DMS153 (cell line): ENCODE results near the gene CNR2.
A peak's percentile ranks its signal among the peaks of the same experiment; 100 is the strongest.
"Not testable (repeated sequence)": the region's sequence is repeated elsewhere in the genome, so short reads cannot be mapped to it uniquely, and the experiment has no call there.

ENCODE experiments used
- DNase-seq: peaks from one replicate; lab custom pipeline; 2025; lab: John Stamatoyannopoulos, UW

Gene CNR2

DNA sequence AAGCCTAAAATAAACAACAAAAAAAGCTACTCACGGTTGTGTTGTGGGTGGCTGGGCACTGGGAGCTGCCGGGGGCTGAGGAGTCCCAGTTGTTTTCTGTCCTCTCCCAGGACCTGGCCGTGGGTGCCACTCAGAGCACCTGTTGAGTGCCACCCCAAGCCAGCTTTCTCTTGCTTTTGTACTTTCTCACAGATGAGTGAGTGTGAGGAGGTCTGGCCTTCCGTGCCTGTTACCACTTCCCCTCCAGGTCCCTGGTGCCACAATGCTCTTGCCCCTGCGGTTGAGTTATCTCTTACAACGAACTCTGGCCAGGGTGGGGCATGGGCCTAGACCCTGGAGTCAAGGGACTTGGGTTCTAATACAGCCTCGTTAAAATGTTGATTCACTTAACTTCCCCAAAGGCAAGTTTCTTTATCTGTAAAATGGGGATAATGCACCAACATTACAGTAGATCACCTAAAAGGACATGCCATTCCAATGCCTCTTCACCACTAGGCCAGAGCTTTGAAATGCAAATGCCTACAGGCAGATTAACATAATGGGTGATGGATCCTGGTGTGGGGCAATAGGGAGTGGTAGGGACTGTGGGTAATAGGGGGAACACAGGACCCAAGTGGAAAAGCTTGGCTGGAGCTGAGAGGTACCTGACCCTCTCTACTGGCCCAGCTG, at the start of gene CNR2:
Gene CNR2 (minus strand): TSS at position 151 of the 669 bp plus-strand sequence. CDS start 37,745 bp downstream, outside the sequence.
- DNase-seq, result no peak

DNA sequence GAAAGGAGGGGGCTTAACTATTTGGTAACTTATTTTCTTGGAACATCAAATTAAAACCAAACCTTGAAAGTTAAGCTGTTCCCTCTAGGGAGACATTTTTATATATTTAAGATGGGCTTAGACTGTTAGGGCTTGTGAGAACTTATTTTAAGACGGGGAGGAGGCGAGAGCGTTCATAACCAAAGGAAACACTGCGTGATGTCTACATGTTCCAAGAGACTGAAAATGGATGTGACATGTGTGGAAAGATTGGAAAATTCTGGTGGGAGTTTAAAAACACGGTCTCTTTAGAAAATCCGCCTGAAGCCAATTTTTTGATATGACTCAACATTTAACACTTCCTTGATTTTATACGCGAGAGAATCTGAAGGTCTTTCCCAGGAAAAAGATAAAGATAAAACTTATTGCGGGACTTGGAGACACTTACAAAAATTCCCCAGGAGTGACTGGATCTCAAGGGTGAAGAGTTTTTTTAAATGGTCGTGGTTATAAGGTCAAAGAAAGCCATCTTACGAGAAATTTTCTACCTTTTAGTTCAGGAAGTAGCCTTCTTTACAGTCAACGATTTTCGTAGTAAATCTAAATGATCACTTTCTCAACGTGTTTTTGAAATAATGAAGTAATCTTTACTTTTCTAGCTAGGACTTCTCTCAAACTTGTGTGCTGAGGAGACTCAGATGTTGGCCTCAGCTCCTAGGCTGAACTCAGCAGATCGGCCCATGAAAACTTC, 47.3 kb upstream of the CNR2 start:
- no peak for DNase-seq

DNA sequence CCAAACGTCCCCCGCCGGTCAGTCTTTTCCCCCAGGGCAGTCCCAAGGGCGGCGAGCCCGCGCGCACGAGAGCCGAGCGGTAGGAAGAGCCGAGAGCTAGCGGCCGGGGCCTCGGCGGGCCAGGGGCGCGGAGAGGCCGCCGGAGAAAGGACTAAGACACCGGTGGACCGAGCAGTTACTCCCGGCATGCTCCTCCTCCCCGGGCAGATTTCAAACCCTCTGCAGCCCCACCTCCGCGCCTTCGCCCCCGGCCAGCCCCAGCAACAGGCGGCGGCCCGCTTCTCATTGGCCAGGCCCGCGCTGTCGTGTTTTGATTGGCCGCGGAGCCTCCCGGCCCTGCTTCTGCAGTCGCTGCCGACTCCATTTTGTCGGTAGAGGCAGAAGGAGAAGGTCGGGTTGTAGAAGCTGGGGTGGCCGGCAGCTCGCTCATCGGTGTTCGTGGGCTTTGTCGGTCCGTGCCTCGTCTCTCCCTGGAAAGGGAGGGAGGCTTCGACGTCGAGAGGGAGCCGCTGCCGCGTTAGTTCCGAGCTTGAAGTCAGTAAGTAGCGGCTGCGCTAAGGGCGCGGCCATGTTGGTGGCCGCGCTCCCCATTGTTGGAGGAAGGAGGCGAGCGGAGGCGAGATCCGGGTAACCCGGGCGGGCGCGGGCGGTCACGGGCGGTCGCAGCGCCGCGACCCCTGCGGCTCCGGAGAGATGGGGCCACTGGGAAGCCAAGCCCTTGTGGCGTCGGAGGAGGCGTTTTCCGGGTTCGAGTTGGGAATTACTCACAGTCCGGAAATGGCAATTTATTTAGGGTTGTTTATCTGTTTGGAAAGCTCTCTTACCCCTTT, 46.5 kb upstream of the CNR2 start, which contains the start of gene PNRC2:
Gene PNRC2 (plus strand): TSS at position 368 of the 830 bp plus-strand sequence. CDS start 1,630 bp downstream, outside the sequence.
- peak; percentile 93 for DNase-seq

DNA sequence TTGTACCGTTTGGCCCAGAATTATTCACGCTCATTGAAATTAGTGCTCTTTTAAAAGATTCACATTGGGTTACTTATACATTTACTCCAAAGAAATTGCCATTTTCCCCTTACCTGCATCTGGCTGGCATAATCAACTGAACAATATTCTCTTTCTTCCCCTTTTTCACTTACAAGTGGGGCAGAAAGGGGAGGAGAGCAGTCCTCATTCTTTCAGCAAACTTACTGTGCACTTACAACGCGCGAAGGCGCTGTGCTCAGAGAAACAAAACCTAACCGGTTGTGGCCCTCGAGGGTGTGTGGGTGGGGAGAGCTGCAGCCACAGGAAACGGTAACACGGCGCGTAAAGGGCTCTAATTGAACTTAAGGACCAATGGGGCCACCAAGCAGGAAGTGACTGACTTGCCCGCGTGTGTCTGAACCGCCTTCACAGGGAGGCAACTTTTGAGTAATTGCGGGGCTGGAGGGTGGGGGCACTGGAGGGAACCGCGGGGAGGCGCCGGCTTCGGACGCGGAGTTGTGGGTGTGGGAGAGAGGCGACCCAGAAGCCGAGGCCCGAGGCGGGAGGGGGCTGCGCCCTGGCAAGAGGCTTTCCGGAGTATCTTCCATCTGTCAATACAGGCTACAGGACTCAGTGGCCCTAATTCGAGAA, 45.8 kb upstream of the CNR2 start:
- peak; percentile 84 for DNase-seq

DNA sequence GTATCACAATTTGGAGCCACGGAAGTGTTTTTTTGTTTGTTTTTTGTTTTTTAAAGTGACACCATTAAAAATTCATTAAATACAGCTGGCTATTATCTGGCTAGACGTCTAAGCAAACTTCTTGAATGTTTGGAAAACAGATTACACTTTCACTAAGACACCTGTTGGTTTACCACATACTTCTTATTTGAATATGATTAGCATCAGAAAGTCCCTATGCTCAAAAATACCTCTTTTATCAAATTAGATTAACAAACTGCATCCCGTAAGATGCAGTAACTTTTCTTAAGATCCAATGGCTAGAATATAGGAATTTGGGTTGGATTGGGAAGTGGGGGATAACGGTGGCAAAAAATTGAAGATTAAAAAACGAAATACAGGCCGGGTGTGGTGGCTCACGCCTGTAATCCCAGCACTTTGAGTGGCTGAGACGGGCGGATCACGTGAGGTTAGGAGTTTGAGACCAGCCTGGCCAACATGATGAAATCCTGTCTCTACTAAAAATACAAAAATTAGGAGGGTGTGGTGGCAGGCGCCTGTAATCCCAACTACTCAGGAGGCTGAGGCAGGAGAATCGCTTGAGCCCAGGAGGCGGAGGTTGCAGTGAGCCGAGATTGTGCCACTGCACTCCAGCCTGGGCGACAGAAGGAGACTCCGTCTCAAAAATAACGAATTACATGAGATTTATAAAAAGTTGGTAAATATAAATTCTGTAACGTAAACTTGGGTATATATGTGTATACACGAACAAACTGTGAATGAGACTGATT, 45.1 kb upstream of the CNR2 start:
- DNase-seq, result not testable (repeated sequence)

DNA sequence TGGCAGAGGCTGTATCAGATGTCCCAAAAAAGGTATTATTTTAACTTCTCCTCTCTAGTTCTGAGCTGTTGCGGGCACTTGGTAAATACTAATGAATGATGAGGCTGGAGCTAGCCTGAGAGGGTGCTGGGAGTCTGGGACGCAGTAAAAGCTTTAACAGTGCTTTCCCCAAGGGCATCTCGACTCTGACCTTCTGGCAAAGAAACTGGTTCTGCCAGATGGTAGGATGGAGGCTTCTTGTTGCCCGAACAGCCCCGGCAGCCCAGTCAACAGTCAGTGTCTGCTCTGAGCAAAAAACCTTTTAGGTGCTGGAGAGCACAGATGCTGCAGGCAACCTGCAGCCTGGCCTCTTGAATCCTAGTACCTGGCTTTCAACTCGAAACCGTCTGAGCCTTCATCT, 43.9 kb upstream of the CNR2 start:
- DNase-seq, result peak; percentile 64

DNA sequence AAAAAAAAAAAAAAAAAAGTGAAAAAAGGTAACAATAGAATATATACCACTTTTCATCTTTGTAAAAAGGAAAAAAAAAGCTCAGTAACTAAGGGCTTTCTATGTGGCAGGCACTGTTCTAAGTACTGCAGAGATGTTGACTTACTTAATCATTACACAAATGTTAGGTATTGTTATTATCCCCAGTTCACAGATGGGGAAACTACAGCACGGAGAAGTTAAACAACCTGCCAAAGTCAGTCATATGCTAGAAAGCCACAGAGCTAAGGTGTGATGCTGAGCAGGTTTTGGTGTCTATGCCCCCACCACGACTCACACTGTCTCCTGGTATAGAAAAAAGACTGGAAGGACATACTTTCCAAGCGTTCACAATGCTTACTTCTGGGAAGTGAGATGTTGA, 39.9 kb upstream of the CNR2 start:
- DNase-seq, result no peak

DNA sequence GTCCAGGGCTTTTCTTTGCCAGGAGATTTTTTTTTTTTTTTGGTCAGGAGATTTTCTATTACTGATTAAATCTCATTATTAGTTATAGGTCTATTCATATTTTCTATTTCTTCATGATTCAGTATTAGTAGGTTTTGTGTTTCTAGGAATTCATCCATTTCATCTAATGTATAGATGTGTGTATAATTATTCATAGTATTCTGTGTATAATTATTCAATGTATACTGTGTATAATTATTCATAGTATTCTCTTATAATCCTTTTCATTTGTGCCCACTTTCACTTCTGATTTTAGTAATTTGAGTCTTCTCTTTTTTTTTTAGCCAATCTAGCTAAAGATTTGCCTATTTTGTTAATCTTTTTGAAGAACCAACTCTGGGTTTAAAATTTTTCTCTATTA, 34.2 kb upstream of the CNR2 start:
- DNase-seq, result no peak

DNA sequence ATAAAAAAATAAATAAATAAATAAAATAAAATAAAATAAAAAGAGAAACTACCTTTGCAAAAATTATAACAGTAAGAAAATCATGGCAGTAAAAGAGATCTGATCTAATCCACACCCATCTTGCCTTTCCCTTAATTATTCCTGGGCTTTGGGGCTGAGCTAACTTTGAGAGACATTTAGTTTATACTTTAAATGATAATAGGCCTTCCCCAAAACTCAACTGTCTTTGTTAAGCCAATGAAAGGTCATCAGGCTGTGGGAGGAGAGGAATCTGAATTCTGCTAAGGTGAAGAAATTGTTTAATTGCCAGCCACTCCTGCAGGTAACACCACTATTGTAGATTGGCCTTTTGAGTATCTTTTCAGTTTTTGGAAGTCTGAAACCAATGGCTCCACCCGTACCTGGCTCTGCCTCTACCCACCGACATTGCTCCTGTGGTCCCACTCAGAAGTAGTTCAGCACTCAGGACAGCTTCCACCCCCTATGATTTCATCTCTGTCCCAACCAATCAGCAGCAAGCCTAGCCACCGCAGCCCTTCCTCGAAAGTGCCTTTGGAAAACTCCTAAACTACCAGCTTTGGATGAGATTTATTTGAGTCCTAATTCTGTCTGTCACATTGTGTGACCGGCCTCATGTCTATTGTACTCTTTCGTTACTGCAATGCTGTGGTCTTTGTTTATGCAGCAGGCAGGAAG, 23.5 kb upstream of the CNR2 start:
- no peak for DNase-seq

DNA sequence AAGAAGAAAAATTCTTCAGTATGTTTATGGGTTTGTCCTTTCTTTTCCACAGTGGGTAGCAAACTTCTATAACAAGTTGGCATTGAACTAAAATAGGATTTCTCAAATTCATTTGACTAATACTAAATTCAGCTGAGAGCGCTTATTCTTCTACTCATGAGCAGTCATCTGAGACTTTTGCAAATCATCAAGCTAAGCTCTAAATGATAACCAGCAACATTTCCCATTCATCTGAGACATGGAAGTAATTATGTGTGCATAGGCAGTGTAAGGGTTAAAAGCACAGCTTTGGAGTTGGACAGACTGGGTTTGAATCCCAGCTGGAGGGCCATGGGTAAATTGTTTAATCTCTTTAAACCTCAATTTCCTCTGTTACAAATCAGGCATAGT, 18.3 kb upstream of the CNR2 start:
- no peak for DNase-seq

DNA sequence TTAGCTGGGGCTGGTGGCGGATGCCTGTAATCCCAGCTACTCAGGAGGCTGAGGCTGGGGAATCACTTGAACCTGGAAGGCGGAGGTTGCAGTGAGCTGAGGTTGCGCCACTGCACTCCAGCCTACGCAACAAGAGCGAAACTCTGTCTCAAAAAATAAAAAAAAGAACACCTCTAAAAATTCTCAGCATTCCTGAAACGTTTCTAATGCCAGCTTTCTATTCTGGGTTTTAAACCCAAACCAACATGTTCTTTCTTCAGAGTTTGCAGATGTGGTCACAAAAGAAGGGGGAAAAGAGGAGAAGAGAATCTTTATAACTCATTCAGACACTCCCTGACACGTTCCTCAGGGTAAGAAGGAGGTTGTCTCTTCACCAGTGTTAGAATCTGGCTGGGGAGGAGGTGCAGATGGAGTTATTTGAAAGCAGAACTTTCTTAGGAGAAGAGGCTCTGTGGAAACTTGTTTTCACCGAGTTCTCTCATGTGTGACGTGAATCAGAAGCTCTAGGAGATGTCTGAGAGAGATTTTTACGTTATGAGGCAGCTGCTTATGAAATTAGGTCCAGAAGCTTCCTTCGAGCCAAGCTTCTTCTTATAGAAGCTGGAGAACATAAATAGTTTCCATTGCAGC, 17.8 kb upstream of the CNR2 start:
- no peak for DNase-seq

DNA sequence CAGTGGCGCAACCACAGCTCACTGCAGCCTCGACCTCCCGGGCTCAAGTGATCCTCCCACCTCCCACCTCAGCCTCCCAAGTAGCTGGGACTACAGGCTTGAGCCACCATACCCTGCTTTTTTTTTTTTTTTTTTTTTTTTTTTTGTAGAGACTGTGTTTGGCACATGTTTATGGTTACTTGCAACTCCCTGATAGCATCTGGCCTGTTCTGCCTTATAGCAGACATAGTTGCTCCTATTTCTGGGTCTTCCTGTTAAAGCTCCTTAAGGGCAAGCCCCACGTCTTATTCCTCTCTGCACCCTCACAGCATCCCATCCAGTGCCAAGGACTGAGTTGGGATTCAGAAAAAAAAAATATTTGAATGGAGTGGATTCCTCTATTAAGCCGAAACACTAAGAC, 17.1 kb upstream of the CNR2 start:
- DNase-seq, result no peak

DNA sequence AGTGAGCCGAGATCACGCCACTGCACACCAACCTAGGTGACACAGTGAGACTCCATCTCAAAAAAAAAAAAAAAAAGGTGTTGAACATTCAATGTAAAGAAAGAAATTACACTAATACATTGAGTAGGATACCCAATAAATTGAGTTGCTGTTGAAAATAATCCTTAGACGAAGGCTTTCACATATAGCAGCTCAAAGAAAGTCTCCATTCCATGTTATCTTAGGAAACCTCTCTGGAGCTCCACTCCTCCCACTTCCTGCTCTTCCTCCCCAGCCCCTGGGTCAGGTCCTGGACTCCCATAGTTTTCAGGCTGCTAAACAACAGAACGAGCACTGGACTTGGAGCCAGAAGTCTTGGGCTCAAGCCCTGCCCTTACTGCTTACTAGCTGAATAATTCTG, 15.6 kb upstream of the CNR2 start:
- no peak for DNase-seq

DNA sequence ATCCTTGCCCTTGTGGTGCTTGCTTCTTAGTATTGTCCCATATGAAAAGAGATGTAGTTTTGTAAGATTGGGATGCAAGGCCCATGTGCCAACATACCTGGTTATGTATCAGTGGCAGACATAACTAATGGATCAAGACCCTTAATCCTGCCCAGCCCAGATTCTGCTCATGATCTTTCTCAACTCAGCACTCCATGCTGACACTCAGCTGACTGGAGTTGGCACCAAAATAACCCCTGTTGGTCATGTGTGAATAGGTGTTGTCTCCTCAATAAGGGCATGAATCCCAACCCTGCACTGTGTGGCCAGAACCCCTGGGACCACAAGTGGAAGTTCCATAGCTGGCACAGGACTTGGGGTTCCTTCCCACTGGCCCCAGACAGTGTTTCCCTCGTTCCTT, 13.9 kb upstream of the CNR2 start:
- no peak for DNase-seq

DNA sequence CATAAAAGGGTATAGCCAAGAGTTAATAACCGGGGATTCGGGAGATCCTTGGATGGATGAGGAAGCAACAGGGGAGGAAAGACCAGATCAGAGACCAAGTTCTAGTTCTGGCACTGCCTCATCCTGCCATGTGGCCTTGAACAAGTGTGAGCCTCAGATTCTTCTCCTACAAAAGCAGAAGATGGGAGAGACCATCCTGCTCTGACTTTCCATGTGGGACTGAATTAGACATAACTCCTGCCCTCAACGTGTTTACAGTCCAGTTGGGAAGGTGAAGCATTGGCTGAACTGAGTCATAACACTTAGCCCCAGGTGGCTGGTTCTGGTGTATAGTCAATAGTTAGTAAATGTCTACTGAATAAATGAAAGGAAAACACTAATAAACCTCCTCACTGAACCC, 12.1 kb upstream of the CNR2 start:
- no peak for DNase-seq

DNA sequence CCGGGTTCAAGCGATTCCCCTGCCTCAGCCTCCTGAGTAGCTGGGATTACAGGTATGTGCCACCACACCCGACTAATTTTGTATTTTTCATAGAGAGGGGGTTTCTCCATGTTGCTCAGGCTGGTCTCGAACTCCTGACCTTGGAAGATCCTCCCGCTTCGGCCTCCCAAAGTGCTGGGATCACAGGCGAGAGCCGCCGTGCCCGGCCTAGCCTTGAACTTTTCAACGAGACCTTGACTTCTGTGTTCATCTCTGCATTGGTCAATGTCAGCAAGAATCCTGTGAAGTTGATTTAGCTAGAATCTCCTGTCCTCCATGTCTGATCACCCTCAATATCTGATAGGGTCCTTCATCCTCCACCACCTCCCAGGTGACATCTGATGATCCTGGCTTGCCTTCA, 11.4 kb upstream of the CNR2 start:
- no peak for DNase-seq

DNA sequence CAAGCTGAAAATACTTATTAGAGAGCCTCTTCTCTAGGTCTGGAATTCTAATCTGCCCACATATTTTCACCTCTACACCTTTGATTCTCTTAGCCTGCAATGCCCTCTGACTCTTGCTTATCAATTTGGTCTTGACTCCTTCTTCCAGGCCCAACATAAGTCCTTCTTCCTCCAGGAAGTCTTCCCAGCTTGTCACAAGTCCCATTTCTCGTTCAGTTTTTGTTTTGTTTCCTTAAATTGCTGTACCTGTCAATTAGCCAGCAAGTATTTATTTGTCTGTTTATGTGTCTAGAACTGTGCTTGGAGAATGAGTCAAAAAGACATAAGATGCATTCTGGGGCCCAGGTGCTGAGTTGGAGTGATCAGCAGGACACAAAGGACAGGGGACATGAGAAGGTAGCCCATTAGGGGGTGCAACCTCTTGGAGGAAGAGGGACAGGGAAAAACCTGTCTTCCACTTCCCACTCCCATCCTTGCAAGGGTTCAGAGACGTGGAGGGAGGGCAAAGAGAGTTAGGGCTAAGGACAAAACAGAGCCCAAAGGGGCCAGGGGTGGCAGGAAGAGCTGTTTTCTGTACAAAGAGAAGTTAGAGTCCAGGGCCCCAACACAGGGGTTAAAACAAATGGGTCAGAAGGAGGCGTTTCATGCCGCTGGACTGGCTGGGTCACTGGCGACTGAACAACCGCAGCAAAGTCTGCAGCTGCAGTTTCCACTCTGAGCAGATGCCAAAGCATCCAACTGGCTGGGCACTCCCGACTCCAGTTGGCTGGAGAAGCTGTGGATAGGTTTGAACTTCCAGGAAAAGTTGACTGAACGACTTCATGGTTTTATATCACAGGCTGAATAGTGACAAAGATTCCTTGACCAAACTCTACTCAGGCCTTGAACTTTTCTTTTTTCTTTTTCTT, 10.7 kb upstream of the CNR2 start:
- no peak for DNase-seq

DNA sequence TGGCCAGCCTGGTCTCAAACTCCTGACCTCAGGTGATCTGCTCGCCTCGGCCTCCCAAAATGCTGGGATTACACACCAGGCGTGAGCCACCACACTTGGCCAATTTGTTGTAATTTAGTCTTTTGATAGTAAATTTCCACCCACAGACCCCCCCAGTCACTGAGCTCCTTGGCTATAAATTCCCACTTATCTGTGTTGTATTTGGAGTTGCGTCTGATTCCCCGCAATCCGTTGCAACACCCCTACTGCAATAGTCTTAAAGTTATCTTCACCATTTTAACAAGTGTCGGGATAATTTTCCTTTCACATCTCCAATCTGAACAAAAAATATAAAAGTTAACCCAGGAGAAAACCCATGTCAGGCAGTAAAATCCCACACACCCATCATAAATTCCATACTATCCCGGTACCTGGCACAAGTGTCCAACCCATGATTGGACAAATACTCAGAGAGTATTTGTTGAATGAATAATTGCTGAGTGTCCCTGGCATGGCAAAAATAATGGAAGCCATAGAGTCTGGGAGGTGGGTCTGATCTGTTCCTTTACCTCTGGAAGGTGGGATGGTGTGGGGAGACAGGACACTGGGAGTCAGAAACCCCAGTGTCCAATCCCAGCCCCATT, 9.3 kb upstream of the CNR2 start:
- DNase-seq, result no peak
